Fibroblast of lung (primary cell): ENCODE data around the gene SYT7. TPM values are rescaled to one million over a fixed set of nuclear protein-coding genes. Genes with fewer than 3 reads are reported as not detected.
A peak's percentile ranks its signal among the peaks of the same experiment; 100 is the strongest.

Experiments
- DNase-seq, 2 donors: peaks; one replicate each; pipeline versions ENCODE4 v3.0.0 to v3.0.0-alpha.2; 2010; ENCODE audit warnings: low read depth in 2 of 2
- H2AFZ ChIP-seq: 2 replicates; pipeline ENCODE4 v1.5.1; 2012; ENCODE audit warnings: low read length, control low read depth, inconsistent platforms
- H3K27ac ChIP-seq: 2 replicates; pipeline ENCODE4 v1.5.1; 2011; ENCODE audit warnings: low read length, control low read depth; ENCODE audit not compliant: insufficient read depth
- H3K27me3 ChIP-seq: 2 replicates; pipeline ENCODE4 v1.5.1; 2011; ENCODE audit warnings: mild to moderate bottlenecking, low read length; ENCODE audit not compliant: control insufficient read depth, insufficient read depth
- H3K36me3 ChIP-seq: 2 replicates; pipeline ENCODE4 v1.5.1; 2011; ENCODE audit warnings: low read length; ENCODE audit not compliant: control insufficient read depth, insufficient read depth
- H3K4me1 ChIP-seq: 2 replicates; pipeline ENCODE4 v1.5.1; 2011; ENCODE audit warnings: low read length; ENCODE audit not compliant: control insufficient read depth, insufficient read depth; ENCODE audit errors: extremely low read depth
- H3K4me2 ChIP-seq: 2 replicates; pipeline ENCODE4 v1.5.1; 2011; ENCODE audit warnings: low read length, control low read depth; ENCODE audit not compliant: insufficient read depth; ENCODE audit errors: extremely low read depth
- H3K4me3 ChIP-seq, 4 experiments: fragments of 200-600 bp in 1 of 4; sonication (generic) in 1 of 4; replicated peaks in 1 of 4; 2 replicates each; pipeline ENCODE4 v1.5.1; 2011 to 2016; ENCODE audit warnings: low read length in 4 of 4, low read depth in 3 of 4, mild to moderate bottlenecking in 3 of 4, control low read depth in 2 of 4, inconsistent platforms in 1 of 4, mixed read lengths in 1 of 4; ENCODE audit not compliant: insufficient read depth in 1 of 4; ENCODE audit errors: control extremely low read depth in 1 of 4
- H3K79me2 ChIP-seq: 2 replicates; pipeline ENCODE4 v1.5.1; 2012; ENCODE audit warnings: mild to moderate bottlenecking, low read length, inconsistent platforms; ENCODE audit not compliant: control insufficient read depth, insufficient read depth
- H3K9ac ChIP-seq: 2 replicates; pipeline ENCODE4 v1.5.1; 2011; ENCODE audit warnings: mild to moderate bottlenecking, low read length, control low read depth; ENCODE audit not compliant: insufficient read depth
- H3K9me3 ChIP-seq: 2 replicates; pipeline ENCODE4 v1.5.1; 2012; ENCODE audit warnings: low read depth, low read length; ENCODE audit not compliant: control insufficient read depth, insufficient read depth
- H4K20me1 ChIP-seq: 2 replicates; pipeline ENCODE4 v1.5.1; 2011; ENCODE audit warnings: low read length; ENCODE audit not compliant: control insufficient read depth, insufficient read depth; ENCODE audit errors: extremely low read depth
- EZH2 ChIP-seq: IDR thresholded peaks from 2 replicates; pipeline ENCODE4 v1.5.1; 2012; ENCODE audit warnings: low read length, control low read depth, mild to moderate bottlenecking; ENCODE audit errors: missing control alignments
- polyA plus RNA-seq, 2 donors: library from polyadenylated mRNA; depleted of rRNA in 1 of 2; stranded (reverse) in 1 of 2; unstranded in 1 of 2; fragments of >200 nt; gene quantifications; 2 replicates each; pipeline ENCODE4 v1.2.1, GENCODE V29; 2011 to 2012; ENCODE audit warnings: missing spikeins in 1 of 2
- total RNA-seq: library from RNA; depleted of rRNA; stranded (reverse); fragments of >200 nt; gene quantifications from 2 replicates; pipeline ENCODE4 v1.2.1, GENCODE V29; 2014
- TF ChIP-seq, protein P1 (sequence below), 2 donors: IDR thresholded peaks in 1 of 2; conservative IDR thresholded peaks in 1 of 2; 1 replicate in 1 of 2; 2 replicates in 1 of 2; pipeline ENCODE4 v1.5.1; 2011 to 2012; ENCODE audit warnings: low read length in 2 of 2, control low read depth in 1 of 2, inconsistent platforms in 1 of 2, low read depth in 1 of 2, mild to moderate bottlenecking in 1 of 2

The SYT7 gene
- total and polyA plus RNA-seq, 2 donors (not counting 1 experiment from before 2014, with no cell fraction given) = 2.5 to 25.9 TPM

DNA sequence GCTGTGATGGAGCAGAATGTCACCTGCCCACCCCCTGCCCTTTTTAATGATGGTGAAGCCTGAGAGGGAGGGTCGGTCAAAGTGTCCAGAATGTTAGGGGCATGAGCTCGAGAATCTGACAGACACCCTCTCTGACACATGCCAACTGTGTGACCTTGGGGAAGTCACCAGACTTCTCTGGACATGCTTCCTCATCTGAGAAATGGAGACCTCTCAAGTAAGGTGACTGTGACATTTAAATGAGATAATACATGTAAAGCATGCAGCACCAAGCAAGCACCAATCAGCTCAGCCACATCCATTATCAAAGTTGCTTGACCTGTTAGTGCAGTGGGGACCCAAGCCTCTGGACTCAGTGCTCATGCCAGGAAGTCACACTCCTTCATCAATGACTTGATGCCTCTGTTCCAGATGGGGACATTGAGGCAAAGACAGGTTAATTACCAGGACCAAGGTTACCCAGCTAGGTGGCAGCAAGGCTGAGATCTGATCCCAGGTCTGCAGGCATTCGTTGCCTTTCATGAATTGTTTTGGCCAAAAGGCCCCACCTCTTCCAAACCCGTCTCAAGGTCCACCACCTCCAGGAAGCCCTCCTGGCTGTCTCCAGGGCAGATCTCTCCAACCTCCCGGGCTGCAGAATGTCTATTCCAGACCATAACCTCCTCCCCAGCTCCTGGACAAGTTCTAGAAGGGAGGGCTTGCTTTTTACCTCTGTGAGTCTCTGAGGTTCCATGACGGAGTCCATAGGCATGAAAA lies 38.8 kb upstream of the SYT7 start:
- Histone ChIP-seq H3K27me3 (no peaks in the 10 kb centered on the region), H3K27ac (no peak overlapping the region), H3K4me3 (no peak overlapping the region), H4K20me1 (no peaks in the 10 kb centered on the region), H3K4me1 (peaks cover 2% of the 10 kb centered on the region), H3K79me2 (no peaks in the 10 kb centered on the region), H3K9ac (no peak overlapping the region), H3K9me3 (no peaks in the 10 kb centered on the region), H3K4me2 (no peak overlapping the region), H3K36me3 (no peaks in the 10 kb centered on the region), H2AFZ (no peak overlapping the region)
- TF ChIP-seq, protein P1, sequence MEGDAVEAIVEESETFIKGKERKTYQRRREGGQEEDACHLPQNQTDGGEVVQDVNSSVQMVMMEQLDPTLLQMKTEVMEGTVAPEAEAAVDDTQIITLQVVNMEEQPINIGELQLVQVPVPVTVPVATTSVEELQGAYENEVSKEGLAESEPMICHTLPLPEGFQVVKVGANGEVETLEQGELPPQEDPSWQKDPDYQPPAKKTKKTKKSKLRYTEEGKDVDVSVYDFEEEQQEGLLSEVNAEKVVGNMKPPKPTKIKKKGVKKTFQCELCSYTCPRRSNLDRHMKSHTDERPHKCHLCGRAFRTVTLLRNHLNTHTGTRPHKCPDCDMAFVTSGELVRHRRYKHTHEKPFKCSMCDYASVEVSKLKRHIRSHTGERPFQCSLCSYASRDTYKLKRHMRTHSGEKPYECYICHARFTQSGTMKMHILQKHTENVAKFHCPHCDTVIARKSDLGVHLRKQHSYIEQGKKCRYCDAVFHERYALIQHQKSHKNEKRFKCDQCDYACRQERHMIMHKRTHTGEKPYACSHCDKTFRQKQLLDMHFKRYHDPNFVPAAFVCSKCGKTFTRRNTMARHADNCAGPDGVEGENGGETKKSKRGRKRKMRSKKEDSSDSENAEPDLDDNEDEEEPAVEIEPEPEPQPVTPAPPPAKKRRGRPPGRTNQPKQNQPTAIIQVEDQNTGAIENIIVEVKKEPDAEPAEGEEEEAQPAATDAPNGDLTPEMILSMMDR (conservative IDR thresholded peaks at IDR 0.05 in 1 of 2, IDR thresholded peaks at IDR 0.05 in 1 of 2; ENCODE audit: low read depth in 1 of 2, low read length in 2 of 2) = no peak
- no peak for TF ChIP-seq EZH2
- no peak for DNase-seq

- no peak overlapping the region for H3K9ac ChIP-seq
- H3K4me1 ChIP-seq = peaks cover 6% of the 10 kb centered on the region
- H3K4me2 ChIP-seq = no peak overlapping the region
- H3K27me3 ChIP-seq = no peaks in the 10 kb centered on the region
- no peaks in the 10 kb centered on the region for H3K79me2 ChIP-seq
- H3K36me3 ChIP-seq = no peaks in the 10 kb centered on the region
- H3K27ac ChIP-seq = no peak overlapping the region
- H3K9me3 ChIP-seq = no peaks in the 10 kb centered on the region
- H3K4me3 ChIP-seq = no peak overlapping the region
- H4K20me1 ChIP-seq = no peaks in the 10 kb centered on the region
- DNase-seq = no peak
- TF ChIP-seq EZH2 = no peak
- TF ChIP-seq, protein P1 (conservative IDR thresholded peaks at IDR 0.05 in 1 of 2, IDR thresholded peaks at IDR 0.05 in 1 of 2; ENCODE audit: low read depth in 1 of 2, low read length in 2 of 2) = no peak
- H2AFZ ChIP-seq = no peak overlapping the region
These were observed 38.1 kb upstream of the SYT7 start for GRCh38 chr11:61618978-61619377.

- Histone ChIP-seq H3K4me2 (no peak overlapping the region), H3K27ac (no peak overlapping the region), H3K4me1 (peaks cover 10% of the 10 kb centered on the region), H3K36me3 (no peaks in the 10 kb centered on the region), H3K27me3 (no peaks in the 10 kb centered on the region), H2AFZ (no peak overlapping the region), H3K4me3 (no peak overlapping the region), H3K79me2 (no peaks in the 10 kb centered on the region), H3K9me3 (no peaks in the 10 kb centered on the region), H3K9ac (no peak overlapping the region), H4K20me1 (no peaks in the 10 kb centered on the region)
- TF ChIP-seq, protein P1 (conservative IDR thresholded peaks at IDR 0.05 in 1 of 2, IDR thresholded peaks at IDR 0.05 in 1 of 2; ENCODE audit: low read depth in 1 of 2, low read length in 2 of 2) = no peak
- DNase-seq = peak in 1 of 2 donors; percentile 46
These were observed 36.6 kb upstream of the SYT7 start for GRCh38 chr11:61617515-61617914.
